Liver (tissue), 9 donors: ENCODE results near the gene LPP. TPM values are rescaled to one million over a fixed set of nuclear protein-coding genes. Genes with fewer than 3 reads are reported as not detected.

Experiments
- DNase-seq: peaks from one replicate; pipeline ENCODE4 v3.0.0-alpha.2; 2017; ENCODE audit warnings: low spot score
- H3K27ac ChIP-seq, 2 donors: one replicate each; pipeline ENCODE4 v1.7.0; 2013; ENCODE audit warnings: inconsistent platforms in 2 of 2, low read length in 2 of 2, control low read depth in 1 of 2, low read depth in 1 of 2, mild to moderate bottlenecking in 1 of 2
- H3K27me3 ChIP-seq, 4 donors: one replicate each; pipeline versions ENCODE4 v1.6.1 to v1.7.0; 2013; ENCODE audit warnings: low read length in 3 of 4, inconsistent platforms in 1 of 4, mild to moderate bottlenecking in 1 of 4, moderate library complexity in 1 of 4; ENCODE audit not compliant: control insufficient read depth in 4 of 4, insufficient read depth in 4 of 4
- H3K36me3 ChIP-seq, 4 donors: one replicate each; pipeline versions ENCODE4 v1.6.1 to v1.7.0; 2013; ENCODE audit warnings: low read length in 3 of 4, mild to moderate bottlenecking in 3 of 4, low read depth in 1 of 4, moderate library complexity in 1 of 4; ENCODE audit not compliant: control insufficient read depth in 4 of 4, insufficient read depth in 3 of 4
- H3K4me1 ChIP-seq, 4 donors: one replicate each; pipeline versions ENCODE4 v1.6.1 to v1.7.0; 2013; ENCODE audit warnings: low read length in 3 of 4, mild to moderate bottlenecking in 3 of 4, moderate library complexity in 1 of 4; ENCODE audit not compliant: control insufficient read depth in 4 of 4, insufficient read depth in 4 of 4
- H3K4me3 ChIP-seq, 3 donors: one replicate each; pipeline versions ENCODE4 v1.6.1 to v1.7.0; 2013; ENCODE audit warnings: low read length in 3 of 3, control low read depth in 1 of 3, low read depth in 1 of 3, mild to moderate bottlenecking in 1 of 3
- H3K9ac ChIP-seq, 2 donors: one replicate each; pipeline ENCODE4 v1.7.0; 2013; ENCODE audit warnings: low read length in 2 of 2, mild to moderate bottlenecking in 2 of 2, moderate library complexity in 2 of 2, control low read depth in 1 of 2, low read depth in 1 of 2
- H3K9me3 ChIP-seq, 4 donors: one replicate each; pipeline versions ENCODE4 v1.6.1 to v1.7.0; 2013; ENCODE audit warnings: low read length in 3 of 4; ENCODE audit not compliant: control insufficient read depth in 4 of 4
- CTCF ChIP-seq: fragments of 150-350 bp; IDR thresholded peaks from 2 replicates; pipeline ENCODE4 v1.5.1; 2017; ENCODE audit warnings: improper control_type of control experiment, low read depth, low read length; ENCODE audit not compliant: missing input control
- EGR1 ChIP-seq, 2 donors: IDR thresholded peaks; 2 replicates each; pipeline ENCODE4 v1.6.1; 2016 to 2018; ENCODE audit warnings: antibody characterized with exemption in 2 of 2, low read depth in 2 of 2
- GABPA ChIP-seq, 2 donors: IDR thresholded peaks in 1 of 2; conservative IDR thresholded peaks in 1 of 2; 2 replicates each; pipeline ENCODE4 v1.6.1; 2016; ENCODE audit warnings: antibody characterized with exemption in 2 of 2, mild to moderate bottlenecking in 1 of 2, moderate library complexity in 1 of 2
- HNF4A ChIP-seq, 2 donors: conservative IDR thresholded peaks; 2 replicates each; pipeline ENCODE4 v1.6.1; 2016; ENCODE audit warnings: antibody characterized with exemption in 2 of 2, mild to moderate bottlenecking in 2 of 2
- HNF4G ChIP-seq: IDR thresholded peaks from 2 replicates; pipeline ENCODE4 v1.6.1; 2016; ENCODE audit warnings: antibody characterized with exemption
- JUND ChIP-seq, 2 donors: IDR thresholded peaks; 2 replicates each; pipeline ENCODE4 v1.6.1; 2016; ENCODE audit warnings: antibody characterized with exemption in 2 of 2
- MAX ChIP-seq: IDR thresholded peaks from 2 replicates; pipeline ENCODE4 v1.6.1; 2016; ENCODE audit warnings: antibody characterized with exemption
- NR2F2 ChIP-seq: IDR thresholded peaks from 2 replicates; pipeline ENCODE4 v1.6.1; 2016; ENCODE audit warnings: antibody characterized with exemption
- RAD21 ChIP-seq, 2 donors: IDR thresholded peaks; 2 replicates each; pipeline ENCODE4 v1.6.1; 2016; ENCODE audit warnings: antibody characterized with exemption in 2 of 2, mild to moderate bottlenecking in 2 of 2
- REST ChIP-seq: IDR thresholded peaks from 2 replicates; pipeline ENCODE4 v1.6.1; 2016; ENCODE audit warnings: antibody characterized with exemption, mild to moderate bottlenecking
- RXRA ChIP-seq, 2 donors: IDR thresholded peaks; 2 replicates each; pipeline ENCODE4 v1.6.1; 2017 to 2018; ENCODE audit warnings: antibody characterized with exemption in 2 of 2, mild to moderate bottlenecking in 1 of 2
- SP1 ChIP-seq: IDR thresholded peaks from 2 replicates; pipeline ENCODE4 v1.6.1; 2018; ENCODE audit warnings: antibody characterized with exemption, mild to moderate bottlenecking
- TAF1 ChIP-seq: conservative IDR thresholded peaks from 2 replicates; pipeline ENCODE4 v1.6.1; 2016; ENCODE audit warnings: antibody characterized with exemption, mild to moderate bottlenecking
- WGBS: extraction: QIAGEN DNeasy Blood & Tissue Kit; methylation state at CpG from one replicate; pipeline ENCODE4 v1.1.7; 2013; 5-methylcytosine and 5-hydroxymethylcytosine counted together
- polyA plus RNA-seq, 2 donors: library from polyadenylated mRNA; stranded (reverse) in 1 of 2; unstranded in 1 of 2; fragments of 200-250 nt in 1 of 2; fragments of >200 nt in 1 of 2; fragmentation: Nextera tagmentation in 1 of 2; extraction: Ambion mirVana in 1 of 2; gene quantifications; one replicate each; pipeline versions ENCODE4 v1.2.1 to v1.2.3, GENCODE V29; 2013 to 2015
- total RNA-seq, 2 donors: library from RNA; depleted of rRNA; stranded (reverse); fragments of >200 nt; gene quantifications; one replicate each; pipeline ENCODE4 v1.2.3, GENCODE V29; 2014
- TF ChIP-seq, protein P1 (sequence below): IDR thresholded peaks from 2 replicates; pipeline ENCODE4 v1.6.1; 2016; ENCODE audit warnings: antibody characterized with exemption
- TF ChIP-seq, protein P2 (sequence below): IDR thresholded peaks from 2 replicates; pipeline ENCODE4 v1.6.1; 2016; ENCODE audit warnings: antibody characterized with exemption
- donor health status: healthy.
- donor health status: healthy.
- donor health status: healthy.
- donor health status: healthy.
- donor health status: healthy.

The LPP gene
- total and polyA plus RNA-seq, 4 donors, result 3.3 to 53.7 (median 28.2) TPM

- no peak for DNase-seq
- Histone ChIP-seq H3K27ac (no peak overlapping the region), H3K9ac (no peak overlapping the region)
Measured at GRCh38 chr3:188617988-188618701, 464.2 kb downstream of the LPP start.

GRCh38 chr3:188620752-188621151, 466.8 kb downstream of the LPP start:
- DNase-seq, result no peak
- Histone ChIP-seq H3K9ac (no peak overlapping the region), H3K9me3 (no peaks in the 10 kb centered on the region), H3K36me3 (peaks cover 0 to 2% (median 0%) of the 10 kb centered on the region in 4 donors), H3K27me3 (no peaks in the 10 kb centered on the region), H3K4me3 (no peak overlapping the region), H3K27ac (no peak overlapping the region), H3K4me1 (peaks cover 0 to 13% (median 8%) of the 10 kb centered on the region in 4 donors)
- WGBS, result 98% methylated on average over 2 of the region's 2 CpGs
- TF ChIP-seq HNF4G, result no peak
- TF ChIP-seq EGR1 (IDR thresholded peaks at IDR 0.05; ENCODE audit: low read depth in 2 of 2), result no peak
- TF ChIP-seq HNF4A (conservative IDR thresholded peaks at IDR 0.05), result no peak
- TF ChIP-seq TAF1, result no peak
- no peak for TF ChIP-seq MAX
- no peak for TF ChIP-seq CTCF
- no peak for TF ChIP-seq GABPA (IDR thresholded peaks at IDR 0.05 in 1 of 2, conservative IDR thresholded peaks at IDR 0.05 in 1 of 2)
- TF ChIP-seq NR2F2, result no peak
- TF ChIP-seq RAD21 (IDR thresholded peaks at IDR 0.05), result no peak
- TF ChIP-seq REST, result no peak

More at GRCh38 chr3:188617988-188618701, 464.2 kb downstream of the LPP start:
- TF ChIP-seq RXRA (IDR thresholded peaks at IDR 0.05) (no peak), HNF4A (conservative IDR thresholded peaks at IDR 0.05) (no peak), CTCF (no peak), EGR1 (IDR thresholded peaks at IDR 0.05; ENCODE audit: low read depth in 2 of 2) (no peak), RAD21 (IDR thresholded peaks at IDR 0.05) (no peak), JUND (IDR thresholded peaks at IDR 0.05) (no peak), SP1 (no peak), MAX (no peak), HNF4G (no peak)
- TF ChIP-seq, protein P1, sequence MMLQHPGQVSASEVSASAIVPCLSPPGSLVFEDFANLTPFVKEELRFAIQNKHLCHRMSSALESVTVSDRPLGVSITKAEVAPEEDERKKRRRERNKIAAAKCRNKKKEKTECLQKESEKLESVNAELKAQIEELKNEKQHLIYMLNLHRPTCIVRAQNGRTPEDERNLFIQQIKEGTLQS, result no peak
- TF ChIP-seq, protein P2, sequence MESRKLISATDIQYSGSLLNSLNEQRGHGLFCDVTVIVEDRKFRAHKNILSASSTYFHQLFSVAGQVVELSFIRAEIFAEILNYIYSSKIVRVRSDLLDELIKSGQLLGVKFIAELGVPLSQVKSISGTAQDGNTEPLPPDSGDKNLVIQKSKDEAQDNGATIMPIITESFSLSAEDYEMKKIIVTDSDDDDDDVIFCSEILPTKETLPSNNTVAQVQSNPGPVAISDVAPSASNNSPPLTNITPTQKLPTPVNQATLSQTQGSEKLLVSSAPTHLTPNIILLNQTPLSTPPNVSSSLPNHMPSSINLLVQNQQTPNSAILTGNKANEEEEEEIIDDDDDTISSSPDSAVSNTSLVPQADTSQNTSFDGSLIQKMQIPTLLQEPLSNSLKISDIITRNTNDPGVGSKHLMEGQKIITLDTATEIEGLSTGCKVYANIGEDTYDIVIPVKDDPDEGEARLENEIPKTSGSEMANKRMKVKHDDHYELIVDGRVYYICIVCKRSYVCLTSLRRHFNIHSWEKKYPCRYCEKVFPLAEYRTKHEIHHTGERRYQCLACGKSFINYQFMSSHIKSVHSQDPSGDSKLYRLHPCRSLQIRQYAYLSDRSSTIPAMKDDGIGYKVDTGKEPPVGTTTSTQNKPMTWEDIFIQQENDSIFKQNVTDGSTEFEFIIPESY, result no peak
- Histone ChIP-seq H3K9me3 (no peaks in the 10 kb centered on the region), H3K4me1 (no peaks in the 10 kb centered on the region), H3K27me3 (no peaks in the 10 kb centered on the region), H3K36me3 (peaks cover 0 to 2% (median 0%) of the 10 kb centered on the region in 4 donors), H3K4me3 (no peak overlapping the region)
- WGBS, result 98% methylated on average over 5 of the region's 5 CpGs
